HG03108 (cell line): Measurements from ENCODE around the gene HSFX2.
"Not testable (repeated sequence)": the region's sequence is repeated elsewhere in the genome, so short reads cannot be mapped to it uniquely, and the experiment has no call there.

ENCODE experiments used
- ATAC-seq: cut with Tn5 transposase; IDR thresholded peaks from one replicate; pipeline ENCODE4 v1.9.1; 2021; ENCODE audit warnings: moderate library complexity; ENCODE audit not compliant: unreplicated experiment

The HSFX2 gene

GRCh38 chrX:149595943-149596342 lies 829 bp upstream of the HSFX2 start:
- not testable (repeated sequence) for ATAC-seq

GRCh38 chrX:149590993-149591392 lies 4.1 kb downstream of the HSFX2 start:
- ATAC-seq: not testable (repeated sequence)

GRCh38 chrX:149587359-149587758 lies 7.8 kb downstream of the HSFX2 start, which contains the start of gene MAGEA9B:
Gene MAGEA9B (minus strand): TSS chrX:149587459. CDS start chrX:149583179, 4,280 bp downstream.
- ATAC-seq: not testable (repeated sequence)

- not testable (repeated sequence) for ATAC-seq
Observed at GRCh38 chrX:149585631-149586030, 9.5 kb downstream of the HSFX2 start.

GRCh38 chrX:149573456-149573855 lies 21.7 kb downstream of the HSFX2 start:
- peak; percentile 100 for ATAC-seq

- ATAC-seq: no peak
Observed at GRCh38 chrX:149572743-149573142, 22.4 kb downstream of the HSFX2 start.

GRCh38 chrX:149571770-149572169 lies 23.3 kb downstream of the HSFX2 start:
- no peak for ATAC-seq

GRCh38 chrX:149570668-149571067 lies 24.4 kb downstream of the HSFX2 start:
- ATAC-seq: no peak

- ATAC-seq: no peak
Observed at GRCh38 chrX:149569770-149570169, 25.3 kb downstream of the HSFX2 start.

- ATAC-seq: no peak
Observed at GRCh38 chrX:149568701-149569296, 26.3 kb downstream of the HSFX2 start.

GRCh38 chrX:149567621-149568417 lies 27.3 kb downstream of the HSFX2 start:
- no peak for ATAC-seq

- ATAC-seq: no peak
Observed at GRCh38 chrX:149563359-149563758, 31.8 kb downstream of the HSFX2 start.

- not testable (repeated sequence) for ATAC-seq
Observed at GRCh38 chrX:149555251-149555650, 39.9 kb downstream of the HSFX2 start.

GRCh38 chrX:149551939-149552248 lies 43.2 kb downstream of the HSFX2 start:
- not testable (repeated sequence) for ATAC-seq

- ATAC-seq: peak; percentile 41
Observed at GRCh38 chrX:149551245-149551938, 43.7 kb downstream of the HSFX2 start.

GRCh38 chrX:149550454-149550853 lies 44.7 kb downstream of the HSFX2 start:
- ATAC-seq: not testable (repeated sequence)

GRCh38 chrX:149549701-149550100 lies 45.4 kb downstream of the HSFX2 start, which contains the start of gene HSFX3:
Gene HSFX3 (minus strand): TSS chrX:149549924. CDS start chrX:149549852, 72 bp downstream.
- ATAC-seq: not testable (repeated sequence)

GRCh38 chrX:149547782-149548181 lies 47.3 kb downstream of the HSFX2 start:
- ATAC-seq: not testable (repeated sequence)

GRCh38 chrX:149546962-149547361 lies 48.2 kb downstream of the HSFX2 start:
- ATAC-seq: not testable (repeated sequence)

- peak; percentile 37 for ATAC-seq
Observed at GRCh38 chrX:149545545-149546543, 49.3 kb downstream of the HSFX2 start.
